ENCODE measurements around the gene PCNX4. TPM values are rescaled to one million over a fixed set of nuclear protein-coding genes. Genes with fewer than 3 reads are reported as not detected.
A peak's percentile ranks its signal among the peaks of the same experiment; 100 is the strongest.

The PCNX4 gene
- total RNA-seq, 1 donor from 2014 or later = 57.2 TPM

- Mint-ChIP-seq H3K36me3 (ENCODE audit: low read depth) (peaks cover 21% of the 10 kb centered on the region), H3K27me3 (ENCODE audit: low read depth) (no peaks in the 10 kb centered on the region), H3K27ac (ENCODE audit: unreplicated experiment) (no peak overlapping the region), H3K4me1 (ENCODE audit: low read depth) (peaks cover 12% of the 10 kb centered on the region), H3K4me3 (ENCODE audit: unreplicated experiment) (no peak overlapping the region), H3K9me3 (ENCODE audit: low read depth) (no peaks in the 10 kb centered on the region)
- DNase-seq (ENCODE audit: low spot score) = no peak
- no peak for TF ChIP-seq CTCF (IDR thresholded peaks at IDR 0.05)
Measured at GRCh38 chr14:60114881-60115280, 23.2 kb downstream of the PCNX4 start.

GRCh38 chr14:60116181-60116580 lies 24.5 kb downstream of the PCNX4 start:
- H3K9me3 Mint-ChIP-seq (ENCODE audit: low read depth) = no peaks in the 10 kb centered on the region

GRCh38 chr14:60125918-60126317 lies 34.2 kb downstream of the PCNX4 start:
- DNase-seq (ENCODE audit: low spot score) = no peak
- H3K36me3 Mint-ChIP-seq (ENCODE audit: low read depth) = peaks cover 54% of the 10 kb centered on the region

More at GRCh38 chr14:60116181-60116580, 24.5 kb downstream of the PCNX4 start:
- no peak for TF ChIP-seq CTCF (IDR thresholded peaks at IDR 0.05)
- peaks cover 12% of the 10 kb centered on the region for H3K4me1 Mint-ChIP-seq (ENCODE audit: low read depth)
- H3K36me3 Mint-ChIP-seq (ENCODE audit: low read depth) = peaks cover 19% of the 10 kb centered on the region
- DNase-seq (ENCODE audit: low spot score) = no peak
- no peaks in the 10 kb centered on the region for H3K27me3 Mint-ChIP-seq (ENCODE audit: low read depth)
- H3K4me3 Mint-ChIP-seq (ENCODE audit: unreplicated experiment) = no peak overlapping the region
- H3K27ac Mint-ChIP-seq (ENCODE audit: unreplicated experiment) = no peak overlapping the region

GRCh38 chr14:60133487-60133886 lies 41.8 kb downstream of the PCNX4 start:
- DNase-seq (ENCODE audit: low spot score) = no peak
- H3K27me3 Mint-ChIP-seq (ENCODE audit: low read depth) = no peaks in the 10 kb centered on the region
- H3K36me3 Mint-ChIP-seq (ENCODE audit: low read depth) = peaks cover 17% of the 10 kb centered on the region
- H3K4me3 Mint-ChIP-seq (ENCODE audit: unreplicated experiment) = no peak overlapping the region
- peak overlapping the region; percentile 32 for H3K27ac Mint-ChIP-seq (ENCODE audit: unreplicated experiment)
- H3K4me1 Mint-ChIP-seq (ENCODE audit: low read depth) = peaks cover 4% of the 10 kb centered on the region
- H3K9me3 Mint-ChIP-seq (ENCODE audit: low read depth) = peaks cover 2% of the 10 kb centered on the region
- no peak for TF ChIP-seq CTCF (IDR thresholded peaks at IDR 0.05)

More at GRCh38 chr14:60125918-60126317, 34.2 kb downstream of the PCNX4 start:
- H3K9me3 Mint-ChIP-seq (ENCODE audit: low read depth) = no peaks in the 10 kb centered on the region
- H3K4me3 Mint-ChIP-seq (ENCODE audit: unreplicated experiment) = no peak overlapping the region
- no peaks in the 10 kb centered on the region for H3K27me3 Mint-ChIP-seq (ENCODE audit: low read depth)
- H3K4me1 Mint-ChIP-seq (ENCODE audit: low read depth) = no peaks in the 10 kb centered on the region
- TF ChIP-seq CTCF (IDR thresholded peaks at IDR 0.05) = no peak
- no peak overlapping the region for H3K27ac Mint-ChIP-seq (ENCODE audit: unreplicated experiment)

- H3K4me1 Mint-ChIP-seq (ENCODE audit: low read depth) = peaks cover 4% of the 10 kb centered on the region
- no peaks in the 10 kb centered on the region for H3K27me3 Mint-ChIP-seq (ENCODE audit: low read depth)
- peaks cover 2% of the 10 kb centered on the region for H3K9me3 Mint-ChIP-seq (ENCODE audit: low read depth)
- no peak overlapping the region for H3K27ac Mint-ChIP-seq (ENCODE audit: unreplicated experiment)
- TF ChIP-seq CTCF (IDR thresholded peaks at IDR 0.05) = no peak
- no peak overlapping the region for H3K4me3 Mint-ChIP-seq (ENCODE audit: unreplicated experiment)
- no peak for DNase-seq (ENCODE audit: low spot score)
- H3K36me3 Mint-ChIP-seq (ENCODE audit: low read depth) = peaks cover 14% of the 10 kb centered on the region
Measured at GRCh38 chr14:60134702-60135101, 43.0 kb downstream of the PCNX4 start.

Data from chondrocyte (in vitro differentiated cells).